ENCODE measurements around the gene TMEM252. TPM values are rescaled to one million over a fixed set of nuclear protein-coding genes. Genes with fewer than 3 reads are reported as not detected.

Gene TMEM252
- total RNA-seq = not detected
- not detected for polyA plus RNA-seq
- long read RNA-seq, donor 1 = 0 reads
- long read RNA-seq, donor 2 = 0 reads
- long read RNA-seq, donor 3 = 0 reads
- long read RNA-seq, donor 4 = 0 reads
- long read RNA-seq, donor 5, partial matches to known transcripts = 0 of 1 reads
- long read RNA-seq, donor 5, other reads (novel, unspliced or antisense) = 0 of 1 reads
- long read RNA-seq, donor 6 = 0 reads
- long read RNA-seq, donor 7 = 0 reads
- long read RNA-seq, donor 8 = 0 reads
- long read RNA-seq, donor 9 = 0 reads
- long read RNA-seq, donor 10 = 0 reads

GRCh38 chr9:68540712-68541535 is at the start of gene TMEM252:
TMEM252 (minus strand) TSS chr9:68540883; CDS start chr9:68540814, 69 bp downstream.
- Histone ChIP-seq H3K36me3 (ENCODE audit: control insufficient read depth in 2 of 2, insufficient read depth in 2 of 2, low read length in 1 of 2) (no peaks in the 10 kb centered on the region), H3K27ac (ENCODE audit: low read depth in 1 of 2, low read length in 1 of 2) (no peak within 1 kb of the TSS), H3K9me3 (ENCODE audit: control insufficient read depth in 2 of 2, insufficient read depth in 1 of 2, low read length in 1 of 2) (no peaks in the 10 kb centered on the region), H3K27me3 (ENCODE audit: control insufficient read depth in 2 of 2, insufficient read depth in 1 of 2, low read length in 1 of 2) (no peaks in the 10 kb centered on the region), H3K4me3 (ENCODE audit: low read length in 2 of 2) (no peak within 1 kb of the TSS), H3K4me1 (ENCODE audit: control insufficient read depth in 2 of 2, insufficient read depth in 2 of 2, low read length in 2 of 2) (no peaks in the 10 kb centered on the region)
- no peak for DNase-seq (ENCODE audit: low read depth in 6 of 9, low spot score in 9 of 9)
- 68% methylated on average over 8 of the region's 8 CpGs for WGBS

GRCh38 chr9:68585034-68585761 is 44.5 kb upstream of the TMEM252 start:
- no peak for DNase-seq (ENCODE audit: low read depth in 6 of 9, low spot score in 9 of 9)
- Histone ChIP-seq H3K4me3 (ENCODE audit: low read length in 2 of 2) (no peak overlapping the region), H3K9me3 (ENCODE audit: control insufficient read depth in 2 of 2, insufficient read depth in 1 of 2, low read length in 1 of 2) (no peaks in the 10 kb centered on the region), H3K27me3 (ENCODE audit: control insufficient read depth in 2 of 2, insufficient read depth in 1 of 2, low read length in 1 of 2) (no peaks in the 10 kb centered on the region), H3K36me3 (ENCODE audit: control insufficient read depth in 2 of 2, insufficient read depth in 2 of 2, low read length in 1 of 2) (no peaks in the 10 kb centered on the region), H3K27ac (ENCODE audit: low read depth in 1 of 2, low read length in 1 of 2) (no peak overlapping the region), H3K4me1 (ENCODE audit: control insufficient read depth in 2 of 2, insufficient read depth in 2 of 2, low read length in 2 of 2) (no peaks in the 10 kb centered on the region)
- 85% methylated on average over 19 of the region's 19 CpGs for WGBS

- H3K36me3 ChIP-seq (ENCODE audit: control insufficient read depth in 2 of 2, insufficient read depth in 2 of 2, low read length in 1 of 2) = no peaks in the 10 kb centered on the region
- H3K4me3 ChIP-seq (ENCODE audit: low read length in 2 of 2) = no peak overlapping the region
- no peaks in the 10 kb centered on the region for H3K9me3 ChIP-seq (ENCODE audit: control insufficient read depth in 2 of 2, insufficient read depth in 1 of 2, low read length in 1 of 2)
- no peaks in the 10 kb centered on the region for H3K4me1 ChIP-seq (ENCODE audit: control insufficient read depth in 2 of 2, insufficient read depth in 2 of 2, low read length in 2 of 2)
- WGBS = 32% methylated on average over 16 of the region's 16 CpGs
- no peak overlapping the region for H3K27ac ChIP-seq (ENCODE audit: low read depth in 1 of 2, low read length in 1 of 2)
- H3K27me3 ChIP-seq (ENCODE audit: control insufficient read depth in 2 of 2, insufficient read depth in 1 of 2, low read length in 1 of 2) = no peaks in the 10 kb centered on the region
- DNase-seq (ENCODE audit: low read depth in 6 of 9, low spot score in 9 of 9) = peak; percentile 59 to 86 (median 77)
Observed at GRCh38 chr9:68584189-68585033, 43.7 kb upstream of the TMEM252 start.

- Histone ChIP-seq H3K4me1 (ENCODE audit: control insufficient read depth in 2 of 2, insufficient read depth in 2 of 2, low read length in 2 of 2) (no peaks in the 10 kb centered on the region), H3K27me3 (ENCODE audit: control insufficient read depth in 2 of 2, insufficient read depth in 1 of 2, low read length in 1 of 2) (no peaks in the 10 kb centered on the region)
- WGBS = 97% methylated on average over 3 of the region's 3 CpGs
Observed at GRCh38 chr9:68581696-68582095, 41.0 kb upstream of the TMEM252 start.

GRCh38 chr9:68577774-68578591 is 37.3 kb upstream of the TMEM252 start:
- WGBS = 89% methylated on average over 7 of the region's 7 CpGs
- Histone ChIP-seq H3K27me3 (ENCODE audit: control insufficient read depth in 2 of 2, insufficient read depth in 1 of 2, low read length in 1 of 2) (no peaks in the 10 kb centered on the region), H3K9me3 (ENCODE audit: control insufficient read depth in 2 of 2, insufficient read depth in 1 of 2, low read length in 1 of 2) (no peaks in the 10 kb centered on the region), H3K36me3 (ENCODE audit: control insufficient read depth in 2 of 2, insufficient read depth in 2 of 2, low read length in 1 of 2) (no peaks in the 10 kb centered on the region), H3K4me1 (ENCODE audit: control insufficient read depth in 2 of 2, insufficient read depth in 2 of 2, low read length in 2 of 2) (no peaks in the 10 kb centered on the region), H3K4me3 (ENCODE audit: low read length in 2 of 2) (no peak overlapping the region), H3K27ac (ENCODE audit: low read depth in 1 of 2, low read length in 1 of 2) (no peak overlapping the region)
- no peak for DNase-seq (ENCODE audit: low read depth in 6 of 9, low spot score in 9 of 9)

More at GRCh38 chr9:68581696-68582095, 41.0 kb upstream of the TMEM252 start:
- no peak overlapping the region for H3K27ac ChIP-seq (ENCODE audit: low read depth in 1 of 2, low read length in 1 of 2)
- no peaks in the 10 kb centered on the region for H3K36me3 ChIP-seq (ENCODE audit: control insufficient read depth in 2 of 2, insufficient read depth in 2 of 2, low read length in 1 of 2)
- no peaks in the 10 kb centered on the region for H3K9me3 ChIP-seq (ENCODE audit: control insufficient read depth in 2 of 2, insufficient read depth in 1 of 2, low read length in 1 of 2)
- no peak overlapping the region for H3K4me3 ChIP-seq (ENCODE audit: low read length in 2 of 2)
- no peak for DNase-seq (ENCODE audit: low read depth in 6 of 9, low spot score in 9 of 9)

GRCh38 chr9:68575817-68576216 is 35.1 kb upstream of the TMEM252 start:
- Histone ChIP-seq H3K27ac (ENCODE audit: low read depth in 1 of 2, low read length in 1 of 2) (no peak overlapping the region), H3K4me1 (ENCODE audit: control insufficient read depth in 2 of 2, insufficient read depth in 2 of 2, low read length in 2 of 2) (no peaks in the 10 kb centered on the region), H3K4me3 (ENCODE audit: low read length in 2 of 2) (no peak overlapping the region), H3K9me3 (ENCODE audit: control insufficient read depth in 2 of 2, insufficient read depth in 1 of 2, low read length in 1 of 2) (no peaks in the 10 kb centered on the region), H3K27me3 (ENCODE audit: control insufficient read depth in 2 of 2, insufficient read depth in 1 of 2, low read length in 1 of 2) (no peaks in the 10 kb centered on the region), H3K36me3 (ENCODE audit: control insufficient read depth in 2 of 2, insufficient read depth in 2 of 2, low read length in 1 of 2) (no peaks in the 10 kb centered on the region)
- no peak for DNase-seq (ENCODE audit: low read depth in 6 of 9, low spot score in 9 of 9)
- 77% methylated on average over 5 of the region's 5 CpGs for WGBS

- Histone ChIP-seq H3K9me3 (ENCODE audit: control insufficient read depth in 2 of 2, insufficient read depth in 1 of 2, low read length in 1 of 2) (no peaks in the 10 kb centered on the region), H3K4me1 (ENCODE audit: control insufficient read depth in 2 of 2, insufficient read depth in 2 of 2, low read length in 2 of 2) (no peaks in the 10 kb centered on the region), H3K4me3 (ENCODE audit: low read length in 2 of 2) (no peak overlapping the region), H3K27ac (ENCODE audit: low read depth in 1 of 2, low read length in 1 of 2) (no peak overlapping the region), H3K27me3 (ENCODE audit: control insufficient read depth in 2 of 2, insufficient read depth in 1 of 2, low read length in 1 of 2) (no peaks in the 10 kb centered on the region), H3K36me3 (ENCODE audit: control insufficient read depth in 2 of 2, insufficient read depth in 2 of 2, low read length in 1 of 2) (no peaks in the 10 kb centered on the region)
- 84% methylated on average over 3 of the region's 3 CpGs for WGBS
- DNase-seq (ENCODE audit: low read depth in 6 of 9, low spot score in 9 of 9) = no peak
Observed at GRCh38 chr9:68574150-68574549, 33.5 kb upstream of the TMEM252 start.

- no peaks in the 10 kb centered on the region for H3K36me3 ChIP-seq (ENCODE audit: control insufficient read depth in 2 of 2, insufficient read depth in 2 of 2, low read length in 1 of 2)
- no peaks in the 10 kb centered on the region for H3K9me3 ChIP-seq (ENCODE audit: control insufficient read depth in 2 of 2, insufficient read depth in 1 of 2, low read length in 1 of 2)
- 93% methylated on average over 3 of the region's 3 CpGs for WGBS
- H3K4me1 ChIP-seq (ENCODE audit: control insufficient read depth in 2 of 2, insufficient read depth in 2 of 2, low read length in 2 of 2) = no peaks in the 10 kb centered on the region
- H3K27ac ChIP-seq (ENCODE audit: low read depth in 1 of 2, low read length in 1 of 2) = no peak overlapping the region
- H3K4me3 ChIP-seq (ENCODE audit: low read length in 2 of 2) = no peak overlapping the region
- no peak for DNase-seq (ENCODE audit: low read depth in 6 of 9, low spot score in 9 of 9)
- H3K27me3 ChIP-seq (ENCODE audit: control insufficient read depth in 2 of 2, insufficient read depth in 1 of 2, low read length in 1 of 2) = no peaks in the 10 kb centered on the region
Observed at GRCh38 chr9:68567565-68567964, 26.9 kb upstream of the TMEM252 start.

All from thymus (tissue), 14 donors.